ENCODE data around the gene ARHGDIG. TPM values are rescaled to one million over a fixed set of nuclear protein-coding genes. Genes with fewer than 3 reads are reported as not detected.

The ARHGDIG gene
- total and polyA plus RNA-seq, 4 donors, result 0.08 TPM; not detected in 3

GRCh38 chr16:291539-291938 is 11.1 kb downstream of the ARHGDIG start:
- Histone ChIP-seq H3K9ac (ENCODE audit: low read depth in 1 of 2, low read length in 2 of 2) (no peak overlapping the region), H3K9me3 (ENCODE audit: control insufficient read depth in 4 of 4, low read length in 3 of 4) (no peaks in the 10 kb centered on the region), H3K27me3 (ENCODE audit: control insufficient read depth in 4 of 4, insufficient read depth in 4 of 4, low read length in 3 of 4) (no peaks in the 10 kb centered on the region), H3K4me3 (ENCODE audit: low read depth in 1 of 3, low read length in 3 of 3) (no peak overlapping the region), H3K27ac (ENCODE audit: low read depth in 1 of 2, low read length in 2 of 2) (no peak overlapping the region), H3K4me1 (ENCODE audit: control insufficient read depth in 4 of 4, insufficient read depth in 4 of 4, low read length in 3 of 4) (no peaks in the 10 kb centered on the region), H3K36me3 (ENCODE audit: control insufficient read depth in 4 of 4, insufficient read depth in 3 of 4, low read depth in 1 of 4, low read length in 3 of 4) (peaks cover 0 to 47% (median 9%) of the 10 kb centered on the region in 4 donors)
- TF ChIP-seq REST (IDR thresholded peaks at IDR 0.05), result no peak
- no peak for TF ChIP-seq CTCF (IDR thresholded peaks at IDR 0.05; ENCODE audit: low read depth, low read length, missing input control)
- no peak for TF ChIP-seq MAX (IDR thresholded peaks at IDR 0.05)
- TF ChIP-seq FOXA1 (IDR thresholded peaks at IDR 0.05), result no peak
- no peak for TF ChIP-seq EGR1 (IDR thresholded peaks at IDR 0.05; ENCODE audit: low read depth in 2 of 2)
- no peak for TF ChIP-seq HNF4A (conservative IDR thresholded peaks at IDR 0.05)
- no peak for TF ChIP-seq JUND (IDR thresholded peaks at IDR 0.05)
- no peak for TF ChIP-seq NR2F2 (IDR thresholded peaks at IDR 0.05)
- no peak for TF ChIP-seq FOXA2 (IDR thresholded peaks at IDR 0.05)
- no peak for TF ChIP-seq HNF4G (IDR thresholded peaks at IDR 0.05)
- no peak for TF ChIP-seq ATF3 (IDR thresholded peaks at IDR 0.05)
- TF ChIP-seq RXRA (IDR thresholded peaks at IDR 0.05), result no peak
- no peak for TF ChIP-seq TAF1 (conservative IDR thresholded peaks at IDR 0.05)
- TF ChIP-seq YY1 (IDR thresholded peaks at IDR 0.05), result no peak
- TF ChIP-seq GABPA (IDR thresholded peaks at IDR 0.05 in 1 of 2, conservative IDR thresholded peaks at IDR 0.05 in 1 of 2), result no peak
- TF ChIP-seq SP1 (IDR thresholded peaks at IDR 0.05), result no peak
- DNase-seq (ENCODE audit: low spot score), result no peak
- 96% methylated on average over 17 of the region's 17 CpGs for WGBS

GRCh38 chr16:293043-293775 is 12.8 kb downstream of the ARHGDIG start:
- Histone ChIP-seq H3K36me3 (ENCODE audit: control insufficient read depth in 4 of 4, insufficient read depth in 3 of 4, low read depth in 1 of 4, low read length in 3 of 4) (peaks cover 0 to 45% (median 7%) of the 10 kb centered on the region in 4 donors), H3K9me3 (ENCODE audit: control insufficient read depth in 4 of 4, low read length in 3 of 4) (no peaks in the 10 kb centered on the region), H3K4me3 (ENCODE audit: low read depth in 1 of 3, low read length in 3 of 3) (no peak overlapping the region), H3K27me3 (ENCODE audit: control insufficient read depth in 4 of 4, insufficient read depth in 4 of 4, low read length in 3 of 4) (no peaks in the 10 kb centered on the region), H3K9ac (ENCODE audit: low read depth in 1 of 2, low read length in 2 of 2) (no peak overlapping the region), H3K4me1 (ENCODE audit: control insufficient read depth in 4 of 4, insufficient read depth in 4 of 4, low read length in 3 of 4) (no peaks in the 10 kb centered on the region), H3K27ac (ENCODE audit: low read depth in 1 of 2, low read length in 2 of 2) (no peak overlapping the region)
- DNase-seq (ENCODE audit: low spot score), result no peak
- TF ChIP-seq TAF1 (conservative IDR thresholded peaks at IDR 0.05) (no peak), FOXA2 (IDR thresholded peaks at IDR 0.05) (no peak), NR2F2 (IDR thresholded peaks at IDR 0.05) (no peak), FOXA1 (IDR thresholded peaks at IDR 0.05) (no peak), ZBTB33 (IDR thresholded peaks at IDR 0.05) (no peak), ATF3 (IDR thresholded peaks at IDR 0.05) (no peak), HNF4A (conservative IDR thresholded peaks at IDR 0.05) (no peak), EGR1 (IDR thresholded peaks at IDR 0.05; ENCODE audit: low read depth in 2 of 2) (no peak), YY1 (IDR thresholded peaks at IDR 0.05) (no peak), RAD21 (IDR thresholded peaks at IDR 0.05) (no peak), JUND (IDR thresholded peaks at IDR 0.05) (no peak), SP1 (IDR thresholded peaks at IDR 0.05) (no peak), RXRA (IDR thresholded peaks at IDR 0.05) (no peak), GABPA (IDR thresholded peaks at IDR 0.05 in 1 of 2, conservative IDR thresholded peaks at IDR 0.05 in 1 of 2) (no peak), MAX (IDR thresholded peaks at IDR 0.05) (no peak)
- WGBS, result 95% methylated on average over 32 of the region's 32 CpGs

Measured in liver (tissue), 9 donors.